Mesenchymal stem cell (in vitro differentiated cells and primary cell): ENCODE results near the gene TCEANC. TPM values are rescaled to one million over a fixed set of nuclear protein-coding genes. Genes with fewer than 3 reads are reported as not detected.

ENCODE experiments used
- DNase-seq: peaks from one replicate; pipeline ENCODE4 v3.0.0-alpha.2; 2013
- H2AFZ ChIP-seq: one replicate; pipeline ENCODE4 v1.6.1; 2013; ENCODE audit warnings: low read depth, mild to moderate bottlenecking, control low read depth, inconsistent platforms, low read length, moderate library complexity
- H2AK5ac ChIP-seq: 2 replicates; pipeline ENCODE4 v1.6.1; 2013; ENCODE audit warnings: low read length, moderate library complexity, mild to moderate bottlenecking, inconsistent platforms; ENCODE audit not compliant: severe bottlenecking
- H2BK120ac ChIP-seq: one replicate; pipeline ENCODE4 v1.6.1; 2013; ENCODE audit warnings: low read depth, mild to moderate bottlenecking, inconsistent platforms, low read length, moderate library complexity
- H2BK12ac ChIP-seq, 2 experiments: one replicate each; pipeline ENCODE4 v1.6.1; 2013; ENCODE audit warnings: inconsistent platforms in 2 of 2, low read length in 2 of 2, mild to moderate bottlenecking in 2 of 2, moderate library complexity in 2 of 2, control low read depth in 1 of 2
- H2BK15ac ChIP-seq: one replicate; pipeline ENCODE4 v1.6.1; 2013; ENCODE audit warnings: mild to moderate bottlenecking, low read depth, inconsistent platforms; ENCODE audit not compliant: poor library complexity, severe bottlenecking
- H2BK5ac ChIP-seq: 2 replicates; pipeline ENCODE4 v1.6.1; 2013; ENCODE audit warnings: low read depth, mild to moderate bottlenecking, low read length, control low read depth, inconsistent platforms; ENCODE audit not compliant: poor library complexity, severe bottlenecking
- H3K14ac ChIP-seq, 2 experiments: one replicate each; pipeline ENCODE4 v1.6.1; 2013; ENCODE audit warnings: inconsistent platforms in 2 of 2, low read length in 2 of 2, control low read depth in 1 of 2, mild to moderate bottlenecking in 1 of 2, moderate library complexity in 1 of 2
- H3K18ac ChIP-seq, 2 experiments: one replicate each; pipeline ENCODE4 v1.6.1; 2013; ENCODE audit warnings: inconsistent platforms in 2 of 2, low read length in 2 of 2, control low read depth in 1 of 2, low read depth in 1 of 2, mild to moderate bottlenecking in 1 of 2
- H3K23ac ChIP-seq, 2 experiments: one replicate each; pipeline ENCODE4 v1.6.1; 2013; ENCODE audit warnings: inconsistent platforms in 2 of 2, low read length in 2 of 2, mild to moderate bottlenecking in 2 of 2, moderate library complexity in 2 of 2, control low read depth in 1 of 2
- H3K27ac ChIP-seq: 2 replicates; pipeline ENCODE4 v1.5.1; 2013; ENCODE audit warnings: mild to moderate bottlenecking, moderate library complexity, low read length, control low read depth, inconsistent platforms; ENCODE audit not compliant: poor library complexity, severe bottlenecking
- H3K27me3 ChIP-seq, 2 experiments: 2 replicates each; pipeline versions ENCODE4 v1.6.1 to v1.7.0; 2013; ENCODE audit warnings: low read length in 2 of 2, mild to moderate bottlenecking in 2 of 2, moderate library complexity in 2 of 2, control low read depth in 1 of 2, inconsistent platforms in 1 of 2; ENCODE audit not compliant: control insufficient read depth in 1 of 2, insufficient read depth in 1 of 2
- H3K36me3 ChIP-seq, 2 experiments: 2 replicates each; pipeline versions ENCODE4 v1.6.1 to v1.7.0; 2013; ENCODE audit warnings: low read length in 2 of 2, control low read depth in 1 of 2, inconsistent platforms in 1 of 2, low read depth in 1 of 2, mild to moderate bottlenecking in 1 of 2; ENCODE audit not compliant: insufficient read depth in 2 of 2, control insufficient read depth in 1 of 2
- H3K4ac ChIP-seq, 2 experiments: one replicate each; pipeline ENCODE4 v1.6.1; 2013; ENCODE audit warnings: inconsistent platforms in 2 of 2, low read length in 2 of 2, mild to moderate bottlenecking in 2 of 2, moderate library complexity in 2 of 2, control low read depth in 1 of 2, low read depth in 1 of 2
- H3K4me1 ChIP-seq: 2 replicates; pipeline ENCODE4 v1.6.1; 2013; ENCODE audit warnings: low read depth, low read length, control low read depth; ENCODE audit not compliant: control insufficient read depth, insufficient read depth
- H3K4me2 ChIP-seq: 2 replicates; pipeline ENCODE4 v1.6.1; 2013; ENCODE audit warnings: low read length, mild to moderate bottlenecking, inconsistent platforms; ENCODE audit not compliant: poor library complexity, severe bottlenecking
- H3K4me3 ChIP-seq, 2 experiments: 2 replicates each; pipeline versions ENCODE4 v1.5.1 to v1.7.0; 2013; ENCODE audit warnings: low read length in 2 of 2, mild to moderate bottlenecking in 2 of 2, control low read depth in 1 of 2, low read depth in 1 of 2; ENCODE audit not compliant: insufficient read depth in 1 of 2
- H3K79me1 ChIP-seq: replicated peaks from 2 replicates; pipeline ENCODE4 v1.6.1; 2013; ENCODE audit warnings: mild to moderate bottlenecking, control low read depth, low read length, inconsistent platforms; ENCODE audit not compliant: poor library complexity, severe bottlenecking
- H3K9ac ChIP-seq: 2 replicates; pipeline ENCODE4 v1.7.0; 2013; ENCODE audit warnings: mild to moderate bottlenecking, low read length, moderate library complexity
- H3K9me3 ChIP-seq: 2 replicates; pipeline ENCODE4 v1.7.0; 2013; ENCODE audit warnings: mild to moderate bottlenecking, low read length; ENCODE audit not compliant: control insufficient read depth
- H4K8ac ChIP-seq: one replicate; pipeline ENCODE4 v1.6.1; 2013; ENCODE audit warnings: inconsistent platforms, mild to moderate bottlenecking, low read length, moderate library complexity
- H4K91ac ChIP-seq: one replicate; pipeline ENCODE4 v1.6.1; 2013; ENCODE audit warnings: mild to moderate bottlenecking, low read length, inconsistent platforms
- WGBS: methylation state at CpG from one replicate; pipeline ENCODE4 v1.1.7; 2013; ENCODE audit warnings: mixed read lengths; 5-methylcytosine and 5-hydroxymethylcytosine counted together
- polyA plus RNA-seq, 2 experiments: library from polyadenylated mRNA; stranded (reverse); fragments of 200-250 nt; gene quantifications; one replicate each; pipeline ENCODE4 v1.2.3, GENCODE V29; 2013

The TCEANC gene, protein sequence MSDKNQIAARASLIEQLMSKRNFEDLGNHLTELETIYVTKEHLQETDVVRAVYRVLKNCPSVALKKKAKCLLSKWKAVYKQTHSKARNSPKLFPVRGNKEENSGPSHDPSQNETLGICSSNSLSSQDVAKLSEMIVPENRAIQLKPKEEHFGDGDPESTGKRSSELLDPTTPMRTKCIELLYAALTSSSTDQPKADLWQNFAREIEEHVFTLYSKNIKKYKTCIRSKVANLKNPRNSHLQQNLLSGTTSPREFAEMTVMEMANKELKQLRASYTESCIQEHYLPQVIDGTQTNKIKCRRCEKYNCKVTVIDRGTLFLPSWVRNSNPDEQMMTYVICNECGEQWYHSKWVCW
- 0.86 TPM for polyA plus RNA-seq (2013, experiment 1 of 2)
- polyA plus RNA-seq (2013, experiment 2 of 2): 0.79 TPM

DNA sequence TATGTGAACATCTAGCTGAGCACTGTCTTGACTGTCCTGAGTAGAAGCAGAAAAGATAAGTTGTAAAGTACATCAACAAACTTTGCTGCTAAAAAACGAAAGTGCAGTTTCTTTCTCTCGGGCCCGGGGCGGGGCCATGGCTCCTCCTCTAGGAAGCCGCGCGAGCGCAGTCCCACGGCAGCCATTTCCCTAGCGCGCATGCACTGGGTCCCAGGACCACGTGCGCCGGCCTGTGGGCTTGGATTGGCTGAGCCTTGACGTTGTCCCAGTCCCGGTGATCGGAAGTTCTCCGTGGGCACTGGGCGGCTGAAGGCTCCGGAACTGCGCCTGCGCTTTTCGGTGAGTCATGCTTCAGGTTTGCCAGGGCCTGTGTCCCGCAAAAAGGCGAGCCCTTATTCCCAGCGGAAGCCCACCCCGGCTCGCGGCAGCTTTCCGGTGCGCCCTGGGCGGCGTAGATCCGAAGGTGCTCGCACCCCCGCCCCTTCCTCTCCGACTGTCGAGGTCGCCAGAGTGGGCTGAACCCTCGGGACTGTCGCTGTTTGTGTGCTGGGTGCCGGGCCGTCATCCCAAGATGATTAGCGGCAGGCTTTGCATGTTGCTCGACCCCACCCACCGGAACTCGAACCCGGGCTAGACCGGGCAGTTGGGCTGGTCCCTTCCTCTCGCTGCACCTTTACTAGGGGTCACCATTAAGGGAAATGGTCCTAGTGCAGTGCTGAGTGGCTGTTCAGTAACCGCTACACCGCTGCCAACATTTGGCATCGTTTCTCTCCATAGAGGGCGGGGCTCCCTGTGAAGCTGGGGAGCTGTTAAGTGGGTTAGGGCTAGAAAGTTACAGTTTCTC, at the start of gene TCEANC:
Gene TCEANC (plus strand): TSS at position 292 of the 844 bp plus-strand sequence. CDS start 9,368 bp downstream, outside the sequence.
- Histone ChIP-seq H4K8ac (peak within 1 kb of the TSS; percentile 95), H3K4ac (peak within 1 kb of the TSS; percentile 24 to 91), H3K9me3 (no peaks in the 10 kb centered on the region), H3K4me1 (no peaks in the 10 kb centered on the region), H3K27ac (peak within 1 kb of the TSS; percentile 95), H3K36me3 (peaks cover 0 to 3% of the 10 kb centered on the region in 2 experiments), H3K23ac (no peak within 1 kb of the TSS), H2AFZ (peak within 1 kb of the TSS; percentile 27), H3K14ac (peak within 1 kb of the TSS in 1 of 2 experiments; percentile 84), H2BK120ac (peak within 1 kb of the TSS; percentile 34), H2AK5ac (no peak within 1 kb of the TSS), H2BK15ac (no peak within 1 kb of the TSS), H3K4me3 (peak within 1 kb of the TSS; percentile 63 to 87), H4K91ac (peak within 1 kb of the TSS; percentile 43), H3K4me2 (peak within 1 kb of the TSS; percentile 26), H2BK12ac (peak within 1 kb of the TSS in 1 of 2 experiments; percentile 66), H2BK5ac (peak within 1 kb of the TSS; percentile 82), H3K9ac (peak within 1 kb of the TSS; percentile 91), H3K18ac (peak within 1 kb of the TSS; percentile 73 to 88), H3K79me1 (no peaks in the 10 kb centered on the region), H3K27me3 (peaks cover 0 to 30% of the 10 kb centered on the region in 2 experiments)
- peak; percentile 97 for DNase-seq
- under 1% methylated on average over 42 of the region's 54 CpGs for WGBS

DNA sequence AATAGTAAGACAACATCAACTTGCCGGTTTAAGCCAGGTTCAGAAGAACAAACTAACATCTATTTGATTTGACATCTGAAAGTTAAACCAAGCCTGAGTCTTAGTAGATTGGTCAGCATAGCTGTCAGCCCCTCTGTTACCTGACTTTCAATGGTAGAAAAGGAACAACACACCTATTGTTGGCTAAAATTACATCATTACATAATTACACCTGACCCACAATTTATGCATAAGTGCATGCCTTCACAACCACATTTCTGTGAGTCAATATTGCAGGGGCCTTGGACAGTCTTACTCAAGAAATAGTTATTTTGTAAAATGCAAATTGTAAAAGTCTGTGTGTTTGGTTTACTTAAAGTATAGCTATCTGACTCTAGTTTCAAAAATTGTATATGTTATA, 47.3 kb upstream of the TCEANC start:
- H3K4ac ChIP-seq: no peak overlapping the region
- H3K36me3 ChIP-seq: no peaks in the 10 kb centered on the region
- 92% methylated on average over 1 of the region's 1 CpG for WGBS
- peaks cover 4% of the 10 kb centered on the region for H3K9me3 ChIP-seq
- no peak overlapping the region for H2BK12ac ChIP-seq
- H3K14ac ChIP-seq: no peak overlapping the region
- H2AFZ ChIP-seq: no peak overlapping the region
- no peak overlapping the region for H2BK15ac ChIP-seq
- H3K4me2 ChIP-seq: no peak overlapping the region
- no peak overlapping the region for H3K4me3 ChIP-seq
- H3K23ac ChIP-seq: no peak overlapping the region
- H3K27me3 ChIP-seq: peaks cover 0 to 46% of the 10 kb centered on the region in 2 experiments
- H3K79me1 ChIP-seq: no peaks in the 10 kb centered on the region
- H2BK5ac ChIP-seq: no peak overlapping the region
- H2BK120ac ChIP-seq: no peak overlapping the region
- no peak for DNase-seq
- no peak overlapping the region for H4K91ac ChIP-seq
- H3K27ac ChIP-seq: no peak overlapping the region
- H3K18ac ChIP-seq: no peak overlapping the region
- no peak overlapping the region for H4K8ac ChIP-seq
- no peaks in the 10 kb centered on the region for H3K4me1 ChIP-seq
- no peak overlapping the region for H2AK5ac ChIP-seq
- no peak overlapping the region for H3K9ac ChIP-seq

DNA sequence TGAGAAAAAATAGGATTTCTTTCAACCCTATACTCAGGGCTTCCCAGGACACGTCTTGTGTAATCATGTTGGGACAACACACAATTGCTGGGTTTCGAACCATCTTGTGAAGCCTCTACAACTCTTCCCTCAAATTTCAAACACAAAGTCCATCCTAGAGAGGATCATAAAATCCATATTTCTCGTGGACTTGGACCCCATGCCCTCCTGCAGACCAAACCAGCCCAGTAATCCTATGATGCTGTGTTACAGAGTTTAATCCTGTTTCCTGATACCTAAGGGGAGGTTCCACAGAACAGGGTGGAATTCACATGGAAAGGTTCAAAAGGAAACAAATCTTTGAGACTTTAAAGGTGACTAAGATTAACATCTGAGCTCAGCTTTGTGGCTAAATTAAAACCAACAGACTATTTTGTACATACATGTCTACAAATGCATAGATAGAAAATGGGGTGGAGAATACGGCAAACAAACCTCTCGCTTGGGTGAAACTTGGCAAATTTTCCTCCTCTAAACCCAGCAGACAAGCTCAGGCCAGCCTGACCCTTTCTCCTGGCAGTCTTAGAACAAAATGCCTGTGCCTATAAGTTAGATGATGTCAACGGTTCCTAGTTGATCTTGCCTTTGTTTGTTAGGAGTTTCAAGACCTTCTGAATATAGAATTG, 45.5 kb upstream of the TCEANC start:
- no peaks in the 10 kb centered on the region for H3K4me1 ChIP-seq
- H2BK15ac ChIP-seq: no peak overlapping the region
- H3K9ac ChIP-seq: no peak overlapping the region
- H2BK5ac ChIP-seq: no peak overlapping the region
- no peak overlapping the region for H4K8ac ChIP-seq
- H3K27me3 ChIP-seq: peaks cover 0 to 39% of the 10 kb centered on the region in 2 experiments
- H3K18ac ChIP-seq: no peak overlapping the region
- no peaks in the 10 kb centered on the region for H3K36me3 ChIP-seq
- H3K9me3 ChIP-seq: peaks cover 2% of the 10 kb centered on the region
- no peak overlapping the region for H3K14ac ChIP-seq
- H3K27ac ChIP-seq: no peak overlapping the region
- 88% methylated on average over 2 of the region's 6 CpGs for WGBS
- H2AFZ ChIP-seq: no peak overlapping the region
- no peak overlapping the region for H2AK5ac ChIP-seq
- no peak overlapping the region for H2BK12ac ChIP-seq
- H3K79me1 ChIP-seq: no peaks in the 10 kb centered on the region
- H4K91ac ChIP-seq: no peak overlapping the region
- H3K4me2 ChIP-seq: no peak overlapping the region
- H2BK120ac ChIP-seq: no peak overlapping the region
- no peak overlapping the region for H3K4me3 ChIP-seq
- no peak overlapping the region for H3K23ac ChIP-seq
- no peak for DNase-seq
- H3K4ac ChIP-seq: no peak overlapping the region
